ENCODE measurements around the gene ARRDC3.

ARRDC3 gene

GRCh38 chr5:91384671-91385430 lies 1.7 kb upstream of the ARRDC3 start:
- DNase-seq: peak; percentile 49 to 89

- DNase-seq: no peak
Observed at GRCh38 chr5:91383956-91384300, 811 bp upstream of the ARRDC3 start.

- DNase-seq: peak; percentile 39 to 53
Observed at GRCh38 chr5:91382530-91383026, 539 bp downstream of the ARRDC3 start.

GRCh38 chr5:91381774-91382359 lies 1.2 kb downstream of the ARRDC3 start:
- DNase-seq: peak; percentile 88 to 89

GRCh38 chr5:91381239-91381773 lies 1.8 kb downstream of the ARRDC3 start:
- DNase-seq: no peak

- peak; percentile 98 for DNase-seq
Observed at GRCh38 chr5:91380491-91381238, 2.5 kb downstream of the ARRDC3 start.

GRCh38 chr5:91379914-91380490 lies 3.1 kb downstream of the ARRDC3 start:
- peak; percentile 96 to 97 for DNase-seq

- no peak for DNase-seq
Observed at GRCh38 chr5:91379246-91379913, 3.7 kb downstream of the ARRDC3 start.

GRCh38 chr5:91378752-91379211 lies 4.3 kb downstream of the ARRDC3 start:
- DNase-seq: no peak

GRCh38 chr5:91374893-91375520 lies 8.1 kb downstream of the ARRDC3 start:
- DNase-seq: no peak

- no peak for DNase-seq
Observed at GRCh38 chr5:91373600-91373999, 9.5 kb downstream of the ARRDC3 start.

- no peak for DNase-seq
Observed at GRCh38 chr5:91373006-91373405, 10.1 kb downstream of the ARRDC3 start.

GRCh38 chr5:91369480-91369879 lies 13.6 kb downstream of the ARRDC3 start:
- no peak for DNase-seq

GRCh38 chr5:91367908-91368648 lies 15.0 kb downstream of the ARRDC3 start:
- no peak for DNase-seq

- DNase-seq: no peak
Observed at GRCh38 chr5:91367344-91367743, 15.8 kb downstream of the ARRDC3 start.

GRCh38 chr5:91366551-91366950 lies 16.6 kb downstream of the ARRDC3 start:
- no peak for DNase-seq

GRCh38 chr5:91365498-91365897 lies 17.6 kb downstream of the ARRDC3 start:
- no peak for DNase-seq

- no peak for DNase-seq
Observed at GRCh38 chr5:91362935-91363334, 20.2 kb downstream of the ARRDC3 start.

- no peak for DNase-seq
Observed at GRCh38 chr5:91361790-91362189, 21.3 kb downstream of the ARRDC3 start.

- no peak for DNase-seq
Observed at GRCh38 chr5:91361055-91361701, 21.9 kb downstream of the ARRDC3 start.

All from CD4-positive, alpha-beta T cell treated with Interleukin-1 beta for 1 hour (primary cell).